Thoracic aorta (tissue), 2 donors: ENCODE data around the gene THY1. TPM values are rescaled to one million over a fixed set of nuclear protein-coding genes. Genes with fewer than 3 reads are reported as not detected.
A peak's percentile ranks its signal among the peaks of the same experiment; 100 is the strongest.

Experiments used
- ATAC-seq: fragments of 150-250 bp; one replicate; pipeline ENCODE4 v1.8.0; 2017; ENCODE audit warnings: low read depth; ENCODE audit not compliant: insufficient number of reproducible peaks, low FRiP score
- DNase-seq: peaks from one replicate; pipeline ENCODE4 v3.0.0-alpha.2; 2020; ENCODE audit warnings: low spot score
- H3K27ac ChIP-seq, 2 donors: fragments of 200-600 bp; sonication (generic); 1 replicate in 1 of 2; 2 replicates in 1 of 2; pipeline ENCODE4 v1.5.1; 2016; ENCODE audit warnings: mild to moderate bottlenecking in 2 of 2, moderate library complexity in 2 of 2
- H3K27me3 ChIP-seq: fragments of 200-600 bp; sonication (generic); replicated peaks from 2 replicates; pipeline ENCODE4 v1.6.0; 2016; ENCODE audit warnings: mild to moderate bottlenecking; ENCODE audit not compliant: insufficient read depth
- H3K36me3 ChIP-seq: fragments of 200-600 bp; sonication (generic); one replicate; pipeline ENCODE4 v1.5.1; 2016
- H3K4me1 ChIP-seq, 2 donors: fragments of 200-600 bp; sonication (generic); 1 replicate in 1 of 2; 2 replicates in 1 of 2; pipeline versions ENCODE4 v1.5.1 to v1.6.0; 2016; ENCODE audit warnings: low read depth in 2 of 2, mild to moderate bottlenecking in 1 of 2; ENCODE audit not compliant: control insufficient read depth in 1 of 2
- H3K4me3 ChIP-seq: fragments of 200-600 bp; sonication (generic); 2 replicates; pipeline ENCODE4 v1.5.1; 2016; ENCODE audit warnings: mild to moderate bottlenecking
- H3K9me3 ChIP-seq: fragments of 200-600 bp; sonication (generic); 2 replicates; pipeline ENCODE4 v1.5.1; 2016
- CTCF ChIP-seq: fragments of 200-600 bp; sonication (generic); IDR thresholded peaks from one replicate; pipeline ENCODE4 v1.5.1; 2019; ENCODE audit warnings: antibody characterized with exemption
- total RNA-seq, 2 donors: library from RNA; depleted of rRNA; stranded (reverse); fragments of >200 nt; gene quantifications; one replicate each; pipeline versions ENCODE4 v1.1.0 to v1.2.3, GENCODE V29; 2016

The THY1 gene
- total RNA-seq, 2 donors from 2014 or later, result 12.0 to 15.4 TPM

GRCh38 chr11:119421941-119422808, 797 bp downstream of the THY1 start:
- Histone ChIP-seq H3K4me1 (peaks cover 21 to 35% of the 10 kb centered on the region in 2 donors), H3K36me3 (no peaks in the 10 kb centered on the region), H3K9me3 (no peaks in the 10 kb centered on the region), H3K4me3 (peak overlapping the region; percentile 66), H3K27ac (no peak overlapping the region), H3K27me3 (peaks cover 5% of the 10 kb centered on the region)
- no peak for ATAC-seq
- TF ChIP-seq CTCF, result no peak
- DNase-seq, result no peak

DNA sequence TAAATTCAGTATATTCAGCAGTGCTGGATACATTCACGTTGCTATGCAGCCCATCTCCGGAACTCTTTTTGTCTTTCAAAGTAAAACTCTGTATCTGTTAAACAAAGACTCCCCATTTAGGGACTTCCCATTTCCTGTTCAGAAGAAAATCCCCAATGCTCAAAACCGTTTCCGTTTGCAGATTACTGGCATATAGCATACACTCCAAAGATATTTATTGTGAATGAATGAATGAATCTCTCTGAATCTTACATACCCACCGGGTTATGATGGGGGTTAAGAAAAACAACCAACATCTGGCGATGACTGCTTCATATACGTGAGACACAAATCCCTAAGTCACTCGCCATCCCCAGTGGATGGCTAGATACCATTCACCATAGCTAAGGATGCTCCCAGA, 1.6 kb downstream of the THY1 start:
- no peak for TF ChIP-seq CTCF
- H3K9me3 ChIP-seq, result no peaks in the 10 kb centered on the region
- peak overlapping the region; percentile 66 for H3K4me3 ChIP-seq
- peaks cover 5% of the 10 kb centered on the region for H3K27me3 ChIP-seq
- no peak for ATAC-seq
- no peak overlapping the region for H3K27ac ChIP-seq
- H3K4me1 ChIP-seq, result peaks cover 26 to 43% of the 10 kb centered on the region in 2 donors
- no peaks in the 10 kb centered on the region for H3K36me3 ChIP-seq
- DNase-seq, result no peak

DNA sequence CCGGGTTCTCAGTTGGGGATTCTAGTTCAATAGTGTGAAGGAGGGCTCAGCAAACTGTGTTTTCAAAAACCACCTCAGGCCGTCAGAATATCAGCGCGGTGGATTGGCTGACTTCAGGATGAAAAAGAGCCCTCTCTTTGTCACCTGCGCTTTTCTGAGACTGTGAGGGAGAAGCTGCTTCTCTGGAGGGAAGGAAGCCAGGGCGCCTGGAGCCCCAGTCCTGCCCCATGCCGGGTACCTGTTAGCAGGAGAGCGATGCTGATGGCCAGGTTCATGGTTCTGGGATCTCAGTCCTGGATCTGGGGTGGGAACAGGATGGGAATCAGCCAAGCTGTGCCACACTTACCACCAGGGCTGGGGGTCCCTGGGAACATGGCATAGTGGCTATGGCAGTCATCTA, 2.3 kb downstream of the THY1 start:
- Histone ChIP-seq H3K4me1 (peaks cover 26 to 43% of the 10 kb centered on the region in 2 donors), H3K36me3 (no peaks in the 10 kb centered on the region), H3K4me3 (no peak overlapping the region), H3K27ac (no peak overlapping the region), H3K9me3 (no peaks in the 10 kb centered on the region), H3K27me3 (peaks cover 5% of the 10 kb centered on the region)
- DNase-seq (no peak), ATAC-seq (no peak)
- TF ChIP-seq CTCF, result no peak

- Histone ChIP-seq H3K27me3 (peaks cover 5% of the 10 kb centered on the region), H3K27ac (no peak overlapping the region), H3K4me1 (peaks cover 26 to 43% of the 10 kb centered on the region in 2 donors), H3K4me3 (no peak overlapping the region), H3K36me3 (no peaks in the 10 kb centered on the region), H3K9me3 (no peaks in the 10 kb centered on the region)
- DNase-seq, result no peak
- no peak for ATAC-seq
- no peak for TF ChIP-seq CTCF
These were observed 3.0 kb downstream of the THY1 start for GRCh38 chr11:119419834-119420492.

DNA sequence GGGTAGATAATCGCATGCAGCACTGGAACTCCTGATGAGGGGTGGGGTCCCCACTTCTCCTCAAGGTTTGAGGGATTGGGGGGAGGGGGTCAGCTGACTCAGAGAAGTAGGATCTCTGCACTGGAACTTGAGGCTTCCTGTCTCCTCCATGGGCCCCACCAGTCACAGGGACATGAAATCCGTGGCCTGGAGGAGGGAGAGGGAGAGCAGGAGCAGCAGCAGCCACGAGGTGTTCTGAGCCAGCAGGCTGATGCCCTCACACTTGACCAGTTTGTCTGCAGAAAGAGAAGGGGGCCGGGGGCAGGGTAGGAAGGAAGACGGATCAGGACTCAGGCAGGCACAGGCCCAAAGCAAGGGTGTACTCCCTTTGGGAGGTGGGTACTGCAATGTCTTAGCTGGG, 3.7 kb downstream of the THY1 start:
- TF ChIP-seq CTCF, result no peak
- Histone ChIP-seq H3K4me3 (no peak overlapping the region), H3K27me3 (peaks cover 5% of the 10 kb centered on the region), H3K36me3 (no peaks in the 10 kb centered on the region), H3K4me1 (peaks cover 26 to 43% of the 10 kb centered on the region in 2 donors), H3K9me3 (no peaks in the 10 kb centered on the region), H3K27ac (no peak overlapping the region)
- ATAC-seq (no peak), DNase-seq (no peak)
